BJ (cell line): ENCODE results near the gene NDUFV3. TPM values are rescaled to one million over a fixed set of nuclear protein-coding genes. Genes with fewer than 3 reads are reported as not detected.

Source experiments
- CTCF ChIA-PET: fragments of 350-600 bp; formaldehyde crosslinking; extraction: SDS; loops from one replicate; lab custom pipeline; 2021; ENCODE audit warnings: antibody characterized with exemption, inconsistent platforms; lab: Yijun Ruan, JAX
- POLR2A ChIA-PET: fragments of 300-600 bp; sonication (Branson Sonifier 250); formaldehyde crosslinking; extraction: SDS; loops from one replicate; lab custom pipeline; 2021; ENCODE audit warnings: antibody characterized with exemption; lab: Charles Lee
- DNase-seq: peaks from one replicate; pipeline ENCODE4 v3.0.0-alpha.2; 2011; ENCODE audit warnings: low read depth
- H3K27me3 ChIP-seq: 2 replicates; pipeline ENCODE4 v1.6.0; 2011; ENCODE audit warnings: low read length; ENCODE audit not compliant: control insufficient read depth, insufficient read depth
- H3K36me3 ChIP-seq: 2 replicates; pipeline ENCODE4 v1.5.1; 2011; ENCODE audit warnings: low read length; ENCODE audit not compliant: control insufficient read depth, insufficient read depth
- H3K4me3 ChIP-seq: 2 replicates; pipeline ENCODE4 v1.5.1; 2011; ENCODE audit warnings: low read depth, mild to moderate bottlenecking, control low read depth, low read length
- polyA plus RNA-seq: library from polyadenylated mRNA; depleted of rRNA; stranded (reverse); fragments of >200 nt; gene quantifications from 2 replicates; pipeline ENCODE4 v1.2.3, GENCODE V29; 2011
- TF ChIP-seq, protein P1 (sequence below): IDR thresholded peaks from 2 replicates; pipeline ENCODE4 v1.5.1; 2011; ENCODE audit warnings: low read depth, mild to moderate bottlenecking, control low read depth, inconsistent platforms, low read length, moderate library complexity; ENCODE audit not compliant: insufficient read depth

Gene NDUFV3
- polyA plus RNA-seq, 1 experiment: 32.2 TPM

DNA sequence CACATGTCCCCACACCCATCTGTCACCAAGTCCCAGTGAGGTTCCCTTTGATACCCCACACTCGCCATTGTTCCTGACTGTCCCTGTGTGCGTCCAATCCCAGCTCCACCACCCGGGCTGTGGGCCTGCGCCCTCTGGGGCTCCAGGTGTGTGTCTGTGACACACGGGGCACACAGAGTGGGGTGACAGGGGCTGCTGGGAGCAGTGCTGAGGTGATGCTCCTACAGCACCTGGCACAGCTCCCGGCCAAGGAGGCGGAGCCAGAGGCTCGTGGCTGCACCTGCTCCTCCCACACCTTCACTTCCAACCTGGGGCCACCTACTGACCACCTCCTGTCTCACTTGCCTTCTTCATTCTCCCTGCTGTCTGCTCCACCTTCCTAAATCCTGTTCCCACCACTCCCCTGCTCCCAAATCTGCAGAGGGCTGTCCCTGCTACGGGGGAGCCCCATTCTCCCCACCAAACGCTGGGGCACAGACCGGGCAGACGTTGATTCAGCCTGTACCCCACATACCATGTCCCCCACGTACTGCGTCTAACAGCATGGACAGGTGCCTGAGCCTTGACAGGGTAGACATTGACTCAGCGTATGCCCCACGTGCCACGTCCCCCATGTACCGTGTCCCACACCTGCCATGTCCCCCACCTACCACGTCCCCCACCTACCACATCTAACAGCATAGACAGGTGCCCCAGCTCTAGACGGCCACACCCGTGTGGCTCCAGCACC is 30.2 kb upstream of the NDUFV3 start:
- ChIA-PET POLR2A (no interaction called here), CTCF (interaction anchor here (0.6 to 0.9 kb wide), 2 partner anchors 8 to 9 kb away, joined by 3 to 4 read pairs; no protein-coding TSS in a partner anchor)
- DNase-seq: no peak
- Histone ChIP-seq H3K36me3 (peaks cover 30% of the 10 kb centered on the region), H3K4me3 (no peak overlapping the region), H3K27me3 (no peaks in the 10 kb centered on the region)
- TF ChIP-seq, protein P1, sequence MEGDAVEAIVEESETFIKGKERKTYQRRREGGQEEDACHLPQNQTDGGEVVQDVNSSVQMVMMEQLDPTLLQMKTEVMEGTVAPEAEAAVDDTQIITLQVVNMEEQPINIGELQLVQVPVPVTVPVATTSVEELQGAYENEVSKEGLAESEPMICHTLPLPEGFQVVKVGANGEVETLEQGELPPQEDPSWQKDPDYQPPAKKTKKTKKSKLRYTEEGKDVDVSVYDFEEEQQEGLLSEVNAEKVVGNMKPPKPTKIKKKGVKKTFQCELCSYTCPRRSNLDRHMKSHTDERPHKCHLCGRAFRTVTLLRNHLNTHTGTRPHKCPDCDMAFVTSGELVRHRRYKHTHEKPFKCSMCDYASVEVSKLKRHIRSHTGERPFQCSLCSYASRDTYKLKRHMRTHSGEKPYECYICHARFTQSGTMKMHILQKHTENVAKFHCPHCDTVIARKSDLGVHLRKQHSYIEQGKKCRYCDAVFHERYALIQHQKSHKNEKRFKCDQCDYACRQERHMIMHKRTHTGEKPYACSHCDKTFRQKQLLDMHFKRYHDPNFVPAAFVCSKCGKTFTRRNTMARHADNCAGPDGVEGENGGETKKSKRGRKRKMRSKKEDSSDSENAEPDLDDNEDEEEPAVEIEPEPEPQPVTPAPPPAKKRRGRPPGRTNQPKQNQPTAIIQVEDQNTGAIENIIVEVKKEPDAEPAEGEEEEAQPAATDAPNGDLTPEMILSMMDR: no peak

DNA sequence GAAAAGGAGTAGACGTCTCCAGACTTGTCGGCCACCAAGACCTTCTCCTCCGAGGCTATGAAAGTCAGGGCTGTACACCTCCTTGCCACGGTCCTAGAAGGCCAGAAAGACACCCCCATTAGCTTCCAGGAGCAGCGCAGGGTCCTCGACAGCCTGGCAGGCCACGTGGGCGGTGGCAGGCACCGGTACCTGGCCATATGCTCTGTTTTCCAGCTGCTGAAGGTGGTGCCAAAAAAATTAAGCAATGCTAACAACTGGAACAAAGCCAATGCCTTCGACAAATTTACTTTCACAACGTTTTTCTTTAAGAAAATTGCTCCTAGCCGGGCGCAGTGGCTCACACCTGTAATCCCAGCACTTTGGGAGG is 29.6 kb upstream of the NDUFV3 start:
- TF ChIP-seq, protein P1: no peak
- Histone ChIP-seq H3K27me3 (no peaks in the 10 kb centered on the region), H3K36me3 (peaks cover 30% of the 10 kb centered on the region), H3K4me3 (no peak overlapping the region)
- ChIA-PET CTCF (interaction anchor here (0.6 kb wide), 1 partner anchor 8 kb away, joined by 3 read pairs; no protein-coding TSS in a partner anchor), POLR2A (no interaction called here)
- no peak for DNase-seq

DNA sequence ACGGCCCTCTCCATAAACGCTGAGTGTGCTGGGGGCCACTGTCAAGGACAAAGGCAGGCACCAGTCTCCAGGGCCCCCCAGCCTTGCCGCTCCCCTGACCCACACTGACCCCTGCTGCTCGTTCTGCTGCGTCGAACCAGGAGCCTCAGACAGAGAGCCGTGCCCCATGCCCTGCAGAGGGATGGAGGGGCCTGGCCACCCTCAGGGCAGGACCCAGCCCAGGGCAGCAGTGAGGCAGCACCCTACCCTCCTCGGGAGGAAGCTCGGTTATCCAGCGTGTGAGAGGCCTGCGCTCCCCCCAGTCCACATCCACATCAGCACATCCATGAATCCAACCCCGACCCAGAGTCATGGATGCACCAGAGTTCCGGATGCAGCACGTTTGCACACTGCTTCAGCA is 28.8 kb upstream of the NDUFV3 start:
- H3K36me3 ChIP-seq: peaks cover 35% of the 10 kb centered on the region
- CTCF ChIA-PET: no interaction called here

DNA sequence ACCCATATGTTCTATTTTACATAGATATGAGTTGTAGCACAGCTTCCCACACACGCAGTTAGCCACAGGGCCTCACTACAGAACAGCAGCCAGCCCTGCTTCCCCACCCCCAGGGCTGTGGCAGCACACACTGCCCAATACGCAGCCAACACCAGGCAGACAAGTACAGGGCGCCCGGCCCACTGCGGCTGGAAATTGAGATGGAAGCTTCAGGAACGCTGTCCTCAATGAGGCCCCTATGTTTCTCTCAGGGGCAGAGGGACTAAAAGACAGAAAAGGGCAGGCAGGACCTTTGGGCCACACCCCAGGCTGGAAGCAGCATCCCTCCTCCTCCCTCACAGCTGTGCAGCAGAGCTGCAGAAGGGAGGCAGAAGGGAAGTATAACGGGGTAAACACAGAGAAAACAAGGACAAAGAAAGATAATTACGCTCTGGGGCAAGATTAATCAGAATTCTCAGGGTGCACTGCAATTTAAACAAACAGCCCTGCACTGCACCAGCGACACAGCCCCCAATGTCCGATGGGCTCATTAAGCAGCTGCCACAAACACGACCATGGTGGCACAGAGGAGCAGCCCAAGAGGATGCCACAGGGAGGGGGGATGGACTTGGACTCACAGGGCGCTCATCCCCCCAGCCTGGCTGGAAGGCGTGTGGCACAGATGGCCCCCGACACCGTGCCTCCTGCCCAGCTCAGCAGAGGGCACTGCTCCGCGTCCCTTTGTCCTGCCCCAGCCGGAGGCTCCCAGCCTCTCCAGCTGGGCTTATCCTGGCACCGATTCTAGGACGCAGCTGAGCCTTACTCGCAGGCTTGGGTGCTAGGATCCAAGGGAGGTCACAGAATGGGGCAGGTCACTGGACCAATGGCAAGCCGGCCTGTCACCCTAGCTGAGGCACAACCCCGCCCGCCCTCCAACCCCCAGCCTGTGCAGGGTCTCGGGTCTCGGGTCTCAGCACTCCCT is 28.0 kb upstream of the NDUFV3 start:
- no peak for DNase-seq
- Histone ChIP-seq H3K27me3 (no peaks in the 10 kb centered on the region), H3K36me3 (peaks cover 35% of the 10 kb centered on the region), H3K4me3 (no peak overlapping the region)
- ChIA-PET POLR2A (no interaction called here), CTCF (no interaction called here)
- TF ChIP-seq, protein P1: no peak

More for the DNA sequence above, 28.8 kb upstream of the NDUFV3 start:
- no peak for DNase-seq
- TF ChIP-seq, protein P1: no peak
- POLR2A ChIA-PET: no interaction called here
- Histone ChIP-seq H3K4me3 (no peak overlapping the region), H3K27me3 (no peaks in the 10 kb centered on the region)

DNA sequence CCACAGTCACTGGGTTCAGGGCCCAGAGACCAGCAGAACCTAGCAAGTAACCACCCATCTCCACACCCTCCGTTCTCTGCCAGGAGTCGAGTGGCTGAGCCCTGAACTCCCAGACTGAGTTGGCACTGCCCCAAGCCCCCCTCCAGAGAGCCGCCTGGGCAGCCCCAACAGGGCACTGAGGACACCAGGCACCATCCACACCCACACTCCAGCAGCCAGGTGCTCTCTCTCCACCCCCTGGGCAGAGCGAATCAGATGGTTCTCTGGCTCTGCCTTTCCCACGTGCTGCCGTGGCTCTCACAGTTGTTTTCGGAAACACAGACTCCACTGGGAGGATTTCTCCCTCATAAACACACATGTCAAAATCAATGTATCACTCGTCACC is 27.3 kb upstream of the NDUFV3 start:
- TF ChIP-seq, protein P1: no peak
- Histone ChIP-seq H3K36me3 (peaks cover 31% of the 10 kb centered on the region), H3K4me3 (no peak overlapping the region), H3K27me3 (no peaks in the 10 kb centered on the region)
- POLR2A ChIA-PET: no interaction called here
- CTCF ChIA-PET: no interaction called here
- no peak for DNase-seq
